Pancreas (tissue), 10 donors: ENCODE data around the gene LRP8. TPM values are rescaled to one million over a fixed set of nuclear protein-coding genes. Genes with fewer than 3 reads are reported as not detected.

Source experiments
- ATAC-seq, 4 donors: fragments of 200-7000 bp; cut with Tn5 transposase; one replicate each; pipeline versions ENCODE4 v1.8.0 to v1.9.1; 2020; ENCODE audit warnings: mild to moderate bottlenecking in 4 of 4, moderate library complexity in 4 of 4
- DNase-seq, 6 donors: peaks; one replicate each; pipeline ENCODE4 v3.0.0-alpha.2; 2020
- FAIRE-seq: peaks from 2 replicates; lab custom pipeline; 2012; peaks lifted over from hg19 to GRCh38; lab: Jason Lieb, UNC
- H3K27ac ChIP-seq, 4 donors: fragments of 200-600 bp; sonication (generic); 1 replicate in 3 of 4; 2 replicates in 1 of 4; pipeline versions ENCODE4 v1.5.0 to v1.8.0; 2020
- H3K27me3 ChIP-seq, 4 donors: fragments of 200-600 bp; one replicate each; pipeline ENCODE4 v1.8.0; 2021
- H3K36me3 ChIP-seq, 3 donors: fragments of 200-600 bp; sonication (generic) in 1 of 3; one replicate each; pipeline versions ENCODE4 v1.5.0 to v1.8.0; 2020 to 2021
- H3K4me1 ChIP-seq, 3 donors: fragments of 200-600 bp; one replicate each; pipeline ENCODE4 v1.8.0; 2021
- H3K4me3 ChIP-seq, 4 donors: fragments of 200-600 bp; sonication (generic) in 2 of 4; one replicate each; pipeline versions ENCODE4 v1.5.0 to v1.8.0; 2020 to 2021
- H3K9me3 ChIP-seq, 4 donors: fragments of 200-600 bp; one replicate each; pipeline ENCODE4 v1.8.0; 2021
- WGBS, 2 donors: extraction: QIAGEN DNeasy Blood & Tissue Kit; methylation state at CpG; one replicate each; pipeline ENCODE4 v1.1.7; 2013; 5-methylcytosine and 5-hydroxymethylcytosine counted together
- intact Hi-C, 3 donors: fragments of 100-400 bp; cut with DNase I; formaldehyde crosslinking; loops; one replicate each; pipeline versions ENCODE4 v1.11.1 to v1.14.2; 2022
- polyA plus RNA-seq, 2 donors: library from polyadenylated mRNA; stranded (reverse); fragments of 200-250 nt; gene quantifications; one replicate each; pipeline ENCODE4 v1.2.3, GENCODE V29; 2013
- total RNA-seq, 6 donors: library from RNA; stranded (reverse); fragmentation: NEBNext Ultra II Directional in 4 of 6; extraction: Animal tissue kit (Norgen Biotek cat#: 25700) in 4 of 6; gene quantifications; one replicate each; pipeline versions ENCODE4 v1.2.1 to v1.2.4, GENCODE V29; 2021 to 2023
- TF ChIP-seq, protein P1 (sequence below), 4 donors: fragments of 200-600 bp; sonication (generic) in 3 of 4; IDR thresholded peaks; one replicate each; pipeline versions ENCODE4 v1.5.0 to v1.8.0; 2021; ENCODE audit warnings: antibody characterized with exemption in 4 of 4
- donor health status: healthy with polysubstance abuse.
- donor health status: DM: no; HTN: no; CAD: no; lungs with moderate emphysema.
- donor health status: DM: no; HTN: no; CAD: no.
- donor health status: control.
- donor health status: control.
- donor health status: Bipolar disorder and iron deficiency.
- donor health status: DM: yes; HTN: yes; CAD: no.
- donor health status: DM: no; HTN: no; CAD: no.
- donor health status: DM: no; HTN: no; CAD: no.
- donor health status: DM: yes; HTN: yes; CAD: no.

Gene LRP8
- total and polyA plus RNA-seq, 8 donors = 0.08 to 2.3 (median 0.59) TPM

GRCh38 chr1:53274026-53274425 lies 53.8 kb downstream of the LRP8 start:
- no peak for FAIRE-seq
- H3K36me3 ChIP-seq = no peaks in the 10 kb centered on the region
- no peak for DNase-seq

GRCh38 chr1:53273526-53273925 lies 54.3 kb downstream of the LRP8 start:
- Histone ChIP-seq H3K27ac (no peak overlapping the region), H3K9me3 (no peaks in the 10 kb centered on the region), H3K36me3 (no peaks in the 10 kb centered on the region), H3K27me3 (no peaks in the 10 kb centered on the region), H3K4me1 (no peaks in the 10 kb centered on the region), H3K4me3 (no peak overlapping the region)
- TF ChIP-seq, protein P1, sequence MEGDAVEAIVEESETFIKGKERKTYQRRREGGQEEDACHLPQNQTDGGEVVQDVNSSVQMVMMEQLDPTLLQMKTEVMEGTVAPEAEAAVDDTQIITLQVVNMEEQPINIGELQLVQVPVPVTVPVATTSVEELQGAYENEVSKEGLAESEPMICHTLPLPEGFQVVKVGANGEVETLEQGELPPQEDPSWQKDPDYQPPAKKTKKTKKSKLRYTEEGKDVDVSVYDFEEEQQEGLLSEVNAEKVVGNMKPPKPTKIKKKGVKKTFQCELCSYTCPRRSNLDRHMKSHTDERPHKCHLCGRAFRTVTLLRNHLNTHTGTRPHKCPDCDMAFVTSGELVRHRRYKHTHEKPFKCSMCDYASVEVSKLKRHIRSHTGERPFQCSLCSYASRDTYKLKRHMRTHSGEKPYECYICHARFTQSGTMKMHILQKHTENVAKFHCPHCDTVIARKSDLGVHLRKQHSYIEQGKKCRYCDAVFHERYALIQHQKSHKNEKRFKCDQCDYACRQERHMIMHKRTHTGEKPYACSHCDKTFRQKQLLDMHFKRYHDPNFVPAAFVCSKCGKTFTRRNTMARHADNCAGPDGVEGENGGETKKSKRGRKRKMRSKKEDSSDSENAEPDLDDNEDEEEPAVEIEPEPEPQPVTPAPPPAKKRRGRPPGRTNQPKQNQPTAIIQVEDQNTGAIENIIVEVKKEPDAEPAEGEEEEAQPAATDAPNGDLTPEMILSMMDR (IDR thresholded peaks at IDR 0.05) = no peak
- DNase-seq = no peak
- no peak for FAIRE-seq
- ATAC-seq = no peak
- 69 to 84% methylated on average over 2 of the region's 2 CpGs for WGBS, 2 donors
- intact Hi-C loops = loop anchor here in 2 of 3 donors (2.0 to 10.0 kb wide), 2 partner anchors 121 to 123 kb away; no protein-coding TSS in a partner anchor

More at GRCh38 chr1:53274026-53274425, 53.8 kb downstream of the LRP8 start:
- H3K4me3 ChIP-seq = no peak overlapping the region
- no peaks in the 10 kb centered on the region for H3K9me3 ChIP-seq
- TF ChIP-seq, protein P1 (IDR thresholded peaks at IDR 0.05) = no peak
- H3K4me1 ChIP-seq = no peaks in the 10 kb centered on the region
- intact Hi-C loops = loop anchor here in 1 of 3 donors (10.0 kb wide), 1 partner anchor 121 kb away; no protein-coding TSS in a partner anchor
- 77 to 82% methylated on average over 4 of the region's 4 CpGs for WGBS, 2 donors
- H3K27ac ChIP-seq = no peak overlapping the region
- no peaks in the 10 kb centered on the region for H3K27me3 ChIP-seq
- ATAC-seq = no peak

DNA sequence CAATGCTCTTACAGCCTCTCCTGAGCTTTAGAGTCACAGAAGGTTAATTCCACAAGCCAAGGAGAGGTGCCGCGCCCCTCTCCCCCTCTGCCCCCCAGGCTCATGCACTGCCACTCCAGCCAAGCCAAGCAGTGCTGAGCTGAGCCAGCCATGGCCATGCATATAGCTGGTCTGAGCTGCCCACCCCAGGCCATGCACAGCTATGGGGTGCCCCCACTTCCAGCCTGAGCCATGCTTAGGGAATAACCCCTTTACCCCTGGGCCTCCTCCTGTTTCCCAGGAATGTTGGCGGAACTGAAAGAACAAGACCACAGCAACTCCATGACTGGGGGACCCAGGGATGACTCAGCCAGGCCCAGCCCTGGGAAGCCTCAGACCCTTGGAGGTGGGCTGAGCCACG lies 55.5 kb downstream of the LRP8 start:
- H3K4me3 ChIP-seq = no peak overlapping the region

GRCh38 chr1:53271446-53272090 lies 56.3 kb downstream of the LRP8 start:
- Histone ChIP-seq H3K36me3 (no peaks in the 10 kb centered on the region), H3K9me3 (no peaks in the 10 kb centered on the region), H3K27ac (no peak overlapping the region), H3K27me3 (no peaks in the 10 kb centered on the region), H3K4me3 (no peak overlapping the region), H3K4me1 (no peaks in the 10 kb centered on the region)
- TF ChIP-seq, protein P1 (IDR thresholded peaks at IDR 0.05) = no peak
- ATAC-seq (no peak), FAIRE-seq (no peak), DNase-seq (no peak)
- intact Hi-C loops = loop anchor here in 2 of 3 donors (2.0 to 10.0 kb wide), 2 partner anchors 123 to 125 kb away; no protein-coding TSS in a partner anchor
- 90 to 100% methylated on average over 5 of the region's 5 CpGs for WGBS, 2 donors

More for the DNA sequence above, 55.5 kb downstream of the LRP8 start:
- no peaks in the 10 kb centered on the region for H3K9me3 ChIP-seq
- no peak for ATAC-seq
- WGBS, 2 donors = 80 to 90% methylated on average over 4 of the region's 4 CpGs
- no peak for DNase-seq
- TF ChIP-seq, protein P1 (IDR thresholded peaks at IDR 0.05) = no peak
- FAIRE-seq = no peak
- no peaks in the 10 kb centered on the region for H3K4me1 ChIP-seq
- intact Hi-C loops = loop anchor here in 2 of 3 donors (2.0 to 10.0 kb wide), 2 partner anchors 122 to 124 kb away; no protein-coding TSS in a partner anchor
- H3K27ac ChIP-seq = no peak overlapping the region
- H3K36me3 ChIP-seq = no peaks in the 10 kb centered on the region
- H3K27me3 ChIP-seq = no peaks in the 10 kb centered on the region

GRCh38 chr1:53270873-53271272 lies 57.0 kb downstream of the LRP8 start:
- no peaks in the 10 kb centered on the region for H3K9me3 ChIP-seq
- no peaks in the 10 kb centered on the region for H3K4me1 ChIP-seq
- FAIRE-seq = no peak
- H3K36me3 ChIP-seq = no peaks in the 10 kb centered on the region
- no peak for DNase-seq
- ATAC-seq = no peak
- H3K27me3 ChIP-seq = no peaks in the 10 kb centered on the region
- TF ChIP-seq, protein P1 (IDR thresholded peaks at IDR 0.05) = no peak
- intact Hi-C loops = loop anchor here in 1 of 3 donors (10.0 kb wide), 1 partner anchor 124 kb away; no protein-coding TSS in a partner anchor
- whole genome bisulfite sequencing, 2 donors = 85 to 92% methylated on average over 8 of the region's 8 CpGs
- H3K4me3 ChIP-seq = no peak overlapping the region
- H3K27ac ChIP-seq = no peak overlapping the region
